Measurements from ENCODE around the gene MAPK11. TPM values are rescaled to one million over a fixed set of nuclear protein-coding genes. Genes with fewer than 3 reads are reported as not detected.

Gene MAPK11
- total RNA-seq, 1 donor from 2014 or later = not detected

- H3K27ac ChIP-seq = no peak overlapping the region
- H3K4me1 Mint-ChIP-seq = peaks cover 24% of the 10 kb centered on the region
Observed at GRCh38 chr22:50303848-50304527, 33.8 kb upstream of the MAPK11 start.

DNA sequence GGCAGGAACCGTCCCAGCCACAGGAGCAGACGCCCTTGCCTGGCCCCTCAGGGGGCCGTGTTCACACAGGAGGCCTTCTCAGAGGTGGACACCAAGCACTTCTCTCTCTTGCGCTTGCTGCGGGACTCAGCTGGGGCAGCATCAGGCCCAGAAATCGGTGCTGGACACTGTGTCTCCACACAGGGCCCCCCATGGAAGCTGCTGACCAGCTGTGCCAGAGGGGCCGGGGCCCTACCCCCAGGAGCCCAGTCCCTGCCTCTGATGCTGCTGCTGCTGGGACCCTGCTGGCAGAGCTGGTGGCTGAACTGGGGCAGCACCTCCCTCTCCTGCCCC, 33.3 kb upstream of the MAPK11 start:
- Histone ChIP-seq H4K20me1 (ENCODE audit: low read depth) (peaks cover 79% of the 10 kb centered on the region), H3K4me1 (peaks cover 41% of the 10 kb centered on the region), H2AFZ (replicated peaks) (no peak overlapping the region), H3K9me3 (ENCODE audit: low read depth) (no peaks in the 10 kb centered on the region), H3K27ac (no peak overlapping the region), H3K4me3 (no peak overlapping the region), H3K27me3 (peaks cover 24% of the 10 kb centered on the region), H3K79me2 (ENCODE audit: low read depth) (peaks cover 64% of the 10 kb centered on the region), H3K9ac (no peak overlapping the region), H3K36me3 (no peaks in the 10 kb centered on the region), H3F3A (ENCODE audit: low read depth) (peaks cover 7% of the 10 kb centered on the region), H3K4me2 (peak overlapping the region; percentile 99)
- Mint-ChIP-seq H3K27ac (no peak overlapping the region), H3K4me1 (peaks cover 25% of the 10 kb centered on the region), H3K27me3 (ENCODE audit: insufficient read depth, low read depth) (peaks cover 2% of the 10 kb centered on the region), H3K4me3 (no peak overlapping the region), H3K36me3 (peaks cover 3% of the 10 kb centered on the region), H3K9me3 (no peaks in the 10 kb centered on the region)
- TF ChIP-seq CTCF (IDR thresholded peaks at IDR 0.05) = no peak
- no peak for TF ChIP-seq EZH2phosphoT487 (IDR thresholded peaks at IDR 0.05)
- TF ChIP-seq EZH2 (IDR thresholded peaks at IDR 0.05) = no peak
- no peak for DNase-seq (ENCODE audit: low spot score)

More at GRCh38 chr22:50303848-50304527, 33.8 kb upstream of the MAPK11 start:
- Histone ChIP-seq H4K20me1 (ENCODE audit: low read depth) (peaks cover 74% of the 10 kb centered on the region), H3K36me3 (no peaks in the 10 kb centered on the region), H3K9me3 (ENCODE audit: low read depth) (no peaks in the 10 kb centered on the region), H3K79me2 (ENCODE audit: low read depth) (peaks cover 59% of the 10 kb centered on the region), H3K27me3 (peaks cover 21% of the 10 kb centered on the region), H2AFZ (replicated peaks) (no peak overlapping the region), H3K4me2 (peak overlapping the region; percentile 99), H3K4me1 (peaks cover 41% of the 10 kb centered on the region), H3F3A (ENCODE audit: low read depth) (peaks cover 12% of the 10 kb centered on the region), H3K9ac (no peak overlapping the region), H3K4me3 (no peak overlapping the region)
- H3K27me3 Mint-ChIP-seq (ENCODE audit: insufficient read depth, low read depth) = peaks cover 2% of the 10 kb centered on the region
- H3K9me3 Mint-ChIP-seq = no peaks in the 10 kb centered on the region
- H3K4me3 Mint-ChIP-seq = peak overlapping the region; percentile 74
- peak overlapping the region; percentile 93 for H3K27ac Mint-ChIP-seq
- peak; percentile 33 for DNase-seq (ENCODE audit: low spot score)
- peaks cover 3% of the 10 kb centered on the region for H3K36me3 Mint-ChIP-seq
- no peak for TF ChIP-seq EZH2phosphoT487 (IDR thresholded peaks at IDR 0.05)
- TF ChIP-seq EZH2 (IDR thresholded peaks at IDR 0.05) = no peak
- TF ChIP-seq CTCF (IDR thresholded peaks at IDR 0.05) = no peak

- Histone ChIP-seq H3K4me2 (no peak overlapping the region), H3F3A (ENCODE audit: low read depth) (no peaks in the 10 kb centered on the region), H3K4me3 (no peak overlapping the region), H4K20me1 (ENCODE audit: low read depth) (peaks cover 88% of the 10 kb centered on the region), H2AFZ (replicated peaks) (no peak overlapping the region), H3K4me1 (peaks cover 35% of the 10 kb centered on the region), H3K9me3 (ENCODE audit: low read depth) (no peaks in the 10 kb centered on the region), H3K27me3 (peaks cover 24% of the 10 kb centered on the region), H3K27ac (no peak overlapping the region), H3K36me3 (no peaks in the 10 kb centered on the region), H3K79me2 (ENCODE audit: low read depth) (peaks cover 73% of the 10 kb centered on the region), H3K9ac (no peak overlapping the region)
- Mint-ChIP-seq H3K4me1 (peaks cover 31% of the 10 kb centered on the region), H3K36me3 (peaks cover 3% of the 10 kb centered on the region), H3K27ac (no peak overlapping the region), H3K27me3 (ENCODE audit: insufficient read depth, low read depth) (peaks cover 6% of the 10 kb centered on the region), H3K9me3 (no peaks in the 10 kb centered on the region), H3K4me3 (no peak overlapping the region)
- no peak for TF ChIP-seq EZH2 (IDR thresholded peaks at IDR 0.05)
- no peak for TF ChIP-seq CTCF (IDR thresholded peaks at IDR 0.05)
- TF ChIP-seq EZH2phosphoT487 (IDR thresholded peaks at IDR 0.05) = no peak
- no peak for DNase-seq (ENCODE audit: low spot score)
Observed at GRCh38 chr22:50302564-50302963, 32.4 kb upstream of the MAPK11 start.
